Epidermal melanocyte (primary cell): ENCODE measurements around the gene SULF2.
"Not testable (repeated sequence)": the region's sequence is repeated elsewhere in the genome, so short reads cannot be mapped to it uniquely, and the experiment has no call there.

Experiments
- DNase-seq: peaks from one replicate; pipeline ENCODE4 v3.0.0; 2011; ENCODE audit warnings: low spot score; ENCODE audit not compliant: insufficient read length

SULF2 gene

DNA sequence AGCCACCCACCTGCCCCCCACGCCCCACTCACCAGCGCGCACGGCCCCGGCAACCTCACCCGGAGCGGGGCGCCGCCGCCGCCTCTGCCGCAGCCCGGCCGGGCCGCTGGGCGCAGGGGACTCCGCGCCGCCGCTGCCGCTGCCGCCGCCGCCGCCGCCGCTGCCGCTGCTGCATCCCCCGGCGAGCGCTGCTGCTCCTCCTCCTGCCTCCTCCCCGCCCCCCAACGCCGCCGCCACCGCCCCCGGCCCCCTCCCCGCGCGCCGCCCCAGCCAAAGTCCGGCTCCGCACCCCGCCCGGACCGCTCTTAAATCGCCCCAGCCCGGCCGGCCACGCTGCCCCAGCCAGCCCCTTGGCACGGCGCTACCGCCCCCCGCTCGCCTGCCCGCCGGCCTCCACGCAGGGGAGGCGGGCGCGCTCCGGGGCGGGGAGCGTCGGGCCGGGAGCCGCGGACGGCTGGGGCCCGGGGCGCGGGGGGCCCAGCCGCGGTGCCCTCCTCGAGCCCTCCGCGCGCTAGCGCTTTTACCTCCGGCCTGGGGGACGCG is at the start of gene SULF2:
SULF2 (minus strand) TSS at position 171 of the 543 bp plus-strand sequence. CDS start 28,118 bp downstream, outside the sequence.
- DNase-seq, result no peak

DNA sequence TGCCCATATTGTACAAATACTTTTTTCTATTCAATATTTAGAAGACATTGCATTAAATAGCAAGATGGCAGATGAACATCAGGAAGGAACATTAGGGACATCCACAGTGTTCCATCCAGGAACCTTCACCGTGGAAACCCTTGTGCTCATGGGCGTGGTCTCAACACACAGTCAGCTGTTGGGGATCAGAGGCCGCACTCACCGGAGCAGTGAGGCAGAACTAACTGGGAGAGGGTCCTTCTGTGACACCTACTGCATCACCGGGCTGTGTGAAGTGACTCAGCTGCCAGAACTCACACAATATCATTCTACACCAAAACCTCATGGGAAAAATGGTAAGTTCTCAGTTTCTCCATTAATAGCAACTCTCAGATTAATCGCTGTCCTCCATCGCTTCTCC is 46.4 kb upstream of the SULF2 start:
- not testable (repeated sequence) for DNase-seq

- DNase-seq, result not testable (repeated sequence)
Observed at GRCh38 chr20:47826716-47827115, 41.4 kb upstream of the SULF2 start.

GRCh38 chr20:47826006-47826405 is 40.7 kb upstream of the SULF2 start:
- not testable (repeated sequence) for DNase-seq

GRCh38 chr20:47825011-47825762 is 39.9 kb upstream of the SULF2 start:
- no peak for DNase-seq

DNA sequence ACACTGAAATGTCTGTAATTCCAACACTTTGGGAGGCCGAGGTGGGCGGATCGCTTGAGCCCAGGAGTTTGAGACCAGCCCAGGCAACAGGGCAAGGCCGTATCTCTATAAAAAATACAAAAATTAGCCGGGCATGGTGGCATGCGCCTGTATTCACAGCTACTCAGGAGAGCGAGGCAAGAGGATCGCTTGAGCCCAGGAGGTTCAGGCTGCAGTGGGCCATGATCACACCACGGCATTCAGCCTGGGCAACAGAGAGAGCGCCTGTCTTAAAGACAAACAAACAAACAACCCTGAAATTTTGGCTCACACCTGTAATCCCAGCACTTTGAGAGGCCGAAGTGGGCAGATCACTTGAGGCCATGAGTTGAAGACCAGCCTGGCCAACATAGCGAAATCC is 38.7 kb upstream of the SULF2 start:
- DNase-seq, result not testable (repeated sequence)

DNA sequence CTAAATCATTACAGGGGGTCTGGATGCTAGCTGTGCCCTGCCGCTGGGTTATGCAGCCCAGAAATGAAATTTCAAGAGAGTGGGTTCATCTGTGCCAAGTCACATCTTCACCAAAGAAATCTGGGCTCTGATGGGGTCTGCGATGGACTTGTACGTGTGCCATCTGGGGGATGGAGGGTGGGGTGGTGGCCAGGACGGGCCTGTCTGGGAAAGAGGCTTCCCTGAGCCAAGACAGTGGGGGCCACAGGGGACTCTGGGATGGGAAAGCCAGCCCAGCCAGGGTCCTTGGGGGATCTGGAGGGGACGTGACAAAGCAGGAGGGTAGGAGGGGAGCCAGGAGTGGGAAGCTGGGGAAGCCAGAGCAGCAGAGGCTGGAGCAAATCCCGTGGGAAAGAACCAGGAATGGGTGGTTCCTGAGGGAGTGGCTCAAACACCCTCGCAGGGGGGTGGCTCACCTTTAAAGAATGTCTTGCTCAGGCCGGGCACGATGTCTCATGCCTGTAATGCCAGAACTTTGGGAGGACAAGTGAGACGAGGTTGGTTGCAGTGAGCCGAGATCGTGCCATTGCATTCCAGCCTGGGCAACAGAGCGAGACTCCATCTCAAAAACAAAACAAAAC is 36.3 kb upstream of the SULF2 start:
- DNase-seq, result no peak

DNA sequence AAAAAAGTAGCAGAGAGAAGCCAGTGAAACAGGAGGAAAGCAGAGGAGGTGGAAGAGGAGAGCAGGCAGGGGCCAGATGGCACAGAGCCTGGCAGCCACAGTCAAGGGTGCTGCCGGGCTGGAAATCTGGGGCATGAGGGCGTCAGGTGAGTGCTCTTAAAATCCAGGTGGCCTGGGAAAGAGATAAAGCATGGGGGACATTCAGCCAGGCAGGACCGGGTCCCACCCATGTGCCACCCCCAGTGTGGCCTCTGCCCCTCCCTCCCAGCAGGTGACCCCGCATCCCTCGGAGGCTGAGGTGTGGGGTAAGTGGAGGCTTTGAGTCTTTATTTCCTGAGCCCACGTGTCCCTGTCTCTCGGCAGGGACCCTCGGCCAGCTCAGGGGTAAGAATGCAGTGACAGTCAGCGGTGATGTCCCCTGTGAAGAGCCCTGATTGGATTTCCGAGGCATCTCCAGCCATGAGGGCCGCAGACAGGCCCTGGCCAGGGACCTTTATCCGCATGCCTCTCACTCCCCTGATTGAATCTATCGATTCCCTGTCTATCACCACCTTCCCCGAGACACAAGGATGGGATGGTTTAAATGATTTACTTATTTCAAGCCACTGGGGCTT is 33.8 kb upstream of the SULF2 start:
- no peak for DNase-seq

DNA sequence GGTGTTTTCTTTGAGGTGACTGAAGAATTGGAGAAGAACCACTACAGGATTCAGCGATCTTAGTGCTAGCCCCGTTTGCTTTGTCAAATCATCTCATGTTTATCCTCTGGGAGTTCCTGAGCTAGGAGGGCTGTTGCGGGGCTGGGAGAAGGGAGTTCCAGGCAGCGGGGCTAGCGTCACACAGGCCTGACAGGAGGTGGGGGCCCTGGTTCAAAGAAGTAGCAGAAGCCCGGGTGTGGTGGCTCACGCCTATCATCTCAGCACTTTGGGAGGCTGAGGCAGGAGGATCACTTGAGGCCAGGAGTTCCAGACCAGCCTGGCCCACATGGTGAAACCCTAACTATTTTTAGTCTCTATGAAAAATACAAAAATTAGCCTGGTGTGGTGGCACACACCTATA is 33.2 kb upstream of the SULF2 start:
- no peak for DNase-seq

DNA sequence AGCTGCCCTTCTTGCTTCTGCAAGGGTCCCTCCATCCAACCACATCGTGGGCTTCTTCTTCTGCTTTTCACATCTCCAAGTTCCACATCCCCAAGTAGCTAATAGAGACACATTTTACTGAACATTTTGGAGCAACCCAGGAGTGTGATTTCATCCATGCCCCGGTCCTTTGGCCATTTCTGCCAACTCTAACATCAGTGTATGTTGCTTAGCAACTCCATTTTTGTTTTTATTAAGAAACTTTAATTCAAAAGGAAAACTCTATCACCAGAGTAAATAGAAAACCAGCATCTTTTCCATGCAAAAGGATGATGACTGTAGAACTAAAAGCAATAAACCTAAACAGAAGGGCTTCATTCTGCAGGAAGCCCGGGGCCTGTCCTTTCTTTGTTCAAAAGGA is 32.7 kb upstream of the SULF2 start:
- DNase-seq, result no peak

DNA sequence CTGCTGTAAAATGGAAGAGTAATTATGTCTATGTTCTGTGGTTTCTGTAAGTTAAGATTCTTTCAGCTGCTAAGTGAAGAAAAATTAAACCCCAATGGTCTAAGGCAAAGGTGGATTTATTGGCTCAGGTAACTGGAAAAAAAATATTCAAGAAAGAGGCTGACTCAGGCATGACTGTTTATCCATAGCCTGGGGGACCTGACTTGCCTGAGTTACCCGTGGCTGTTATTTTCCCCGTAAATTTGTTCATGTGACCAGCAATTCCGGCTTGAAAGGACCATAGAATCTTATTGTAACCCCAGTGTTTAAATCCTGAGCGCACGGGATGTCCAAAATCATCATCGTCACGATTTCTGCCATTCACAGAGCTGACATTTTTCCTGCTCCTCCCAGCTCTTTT is 32.3 kb upstream of the SULF2 start:
- no peak for DNase-seq

GRCh38 chr20:47816487-47817451 is 31.5 kb upstream of the SULF2 start:
- no peak for DNase-seq

DNA sequence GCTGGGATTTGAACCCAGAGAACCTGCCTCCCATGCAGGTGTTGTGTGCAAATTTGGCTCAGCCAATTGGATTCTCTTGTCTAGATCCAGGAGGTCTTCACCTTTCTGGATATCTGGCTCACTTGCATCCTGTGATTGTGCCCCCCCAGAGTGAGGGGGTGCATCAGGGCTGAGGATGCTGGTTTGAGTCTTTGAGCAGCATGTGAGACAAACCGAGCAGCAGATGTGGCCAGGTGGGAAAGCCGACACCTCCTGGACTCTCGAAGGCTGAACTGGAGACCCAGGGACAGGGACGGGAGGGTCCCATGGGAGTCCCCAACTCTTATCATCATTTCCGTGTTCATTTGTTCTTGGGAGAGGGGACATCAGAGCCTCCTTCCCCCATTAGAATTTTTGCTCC is 30.6 kb upstream of the SULF2 start:
- DNase-seq, result no peak

DNA sequence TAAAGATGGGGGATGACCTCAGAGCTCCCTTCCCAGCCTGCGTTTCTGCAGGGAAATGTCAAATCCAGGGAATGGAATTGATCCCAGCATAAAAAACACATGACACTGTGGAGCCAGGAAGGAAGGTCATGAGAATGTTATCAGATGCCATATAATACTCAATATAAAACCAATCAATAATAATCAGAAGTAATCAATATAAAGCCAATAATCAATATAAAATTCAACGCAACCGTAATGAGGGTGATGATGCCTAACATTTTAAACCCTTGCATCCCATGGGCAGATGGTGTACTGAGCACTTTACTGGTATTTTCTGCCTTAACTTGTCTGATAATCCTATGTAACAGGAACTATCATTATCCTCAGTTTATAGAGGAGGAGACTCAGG is 30.1 kb upstream of the SULF2 start:
- no peak for DNase-seq

- no peak for DNase-seq
Observed at GRCh38 chr20:47814632-47815415, 29.5 kb upstream of the SULF2 start.

- no peak for DNase-seq
Observed at GRCh38 chr20:47810721-47811347, 25.6 kb upstream of the SULF2 start.

DNA sequence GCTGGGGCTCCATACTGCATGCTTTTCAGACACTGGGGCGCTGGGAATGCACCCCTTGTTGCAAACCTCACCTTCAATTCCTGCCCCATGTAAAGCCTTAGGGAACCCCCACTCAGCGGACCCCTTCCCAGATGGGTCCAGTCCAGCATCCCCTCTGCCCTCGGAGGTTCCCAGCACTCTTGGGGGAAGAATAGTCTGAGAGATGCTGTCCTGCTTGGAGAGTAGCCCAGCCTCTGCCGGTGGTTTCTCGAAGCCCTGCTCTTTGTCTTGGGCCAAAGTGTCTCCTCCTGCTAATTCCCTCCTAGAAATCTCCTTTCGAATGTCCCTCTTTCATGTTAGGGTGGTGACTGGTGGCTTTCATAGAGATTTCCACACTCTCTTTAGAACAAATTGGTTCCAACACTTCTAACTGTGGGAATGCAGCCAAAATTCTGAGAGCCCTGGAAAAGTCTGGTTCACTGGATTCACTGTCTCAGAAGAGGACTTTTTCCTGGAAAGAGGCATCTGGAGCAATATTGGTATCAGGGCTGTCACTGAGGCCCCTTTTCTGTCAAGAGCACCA is 24.9 kb upstream of the SULF2 start:
- DNase-seq, result no peak

- no peak for DNase-seq
Observed at GRCh38 chr20:47809161-47809960, 24.1 kb upstream of the SULF2 start.

GRCh38 chr20:47805951-47806350 is 20.7 kb upstream of the SULF2 start:
- no peak for DNase-seq
